Body of pancreas (tissue), 4 donors: Measurements from ENCODE around the gene XPO6. TPM values are rescaled to one million over a fixed set of nuclear protein-coding genes. Genes with fewer than 3 reads are reported as not detected.

Source experiments
- ATAC-seq: fragments of 150-250 bp; one replicate; pipeline ENCODE4 v1.9.1; 2016
- DNase-seq, 4 donors: peaks; one replicate each; pipeline ENCODE4 v3.0.0-alpha.2; 2019
- H3K27ac ChIP-seq, 4 donors: fragments of 200-600 bp; sonication (generic); 1 replicate in 3 of 4; 2 replicates in 1 of 4; pipeline versions ENCODE4 v1.5.1 to v1.6.1; 2016 to 2019; ENCODE audit warnings: mild to moderate bottlenecking in 1 of 4, mixed read lengths in 1 of 4, moderate library complexity in 1 of 4
- H3K27me3 ChIP-seq, 2 donors: fragments of 200-600 bp; sonication (generic); one replicate each; pipeline ENCODE4 v1.6.0; 2016; ENCODE audit warnings: mild to moderate bottlenecking in 1 of 2
- H3K36me3 ChIP-seq, 2 donors: fragments of 200-600 bp; sonication (generic); replicated peaks in 1 of 2; 2 replicates each; pipeline ENCODE4 v1.5.1; 2016; ENCODE audit warnings: low read depth in 2 of 2; ENCODE audit not compliant: insufficient read depth in 1 of 2
- H3K4me1 ChIP-seq: fragments of 200-600 bp; sonication (generic); one replicate; pipeline ENCODE4 v1.6.0; 2016
- H3K4me3 ChIP-seq, 2 donors: fragments of 200-600 bp; sonication (generic); 1 replicate in 1 of 2; 2 replicates in 1 of 2; pipeline ENCODE4 v1.5.1; 2016 to 2019
- H3K9me3 ChIP-seq, 3 donors: fragments of 200-600 bp; sonication (generic); 1 replicate in 2 of 3; 2 replicates in 1 of 3; pipeline ENCODE4 v1.5.1; 2016
- POLR2A ChIP-seq, 3 donors: fragments of 450-650 bp; IDR thresholded peaks; one replicate each; pipeline ENCODE4 v1.6.1; 2016; ENCODE audit warnings: antibody characterized with exemption in 3 of 3, mild to moderate bottlenecking in 2 of 3
- WGBS, 2 donors: methylation state at CpG; one replicate each; pipeline ENCODE4 v1.1.5; 2017; 5-methylcytosine and 5-hydroxymethylcytosine counted together
- intact Hi-C: fragments of 100-400 bp; cut with DNase I; formaldehyde crosslinking; loops from one replicate; pipeline ENCODE4 v1.15.1; 2023
- total RNA-seq, 2 donors: library from RNA; depleted of rRNA; stranded (reverse); fragments of >200 nt; gene quantifications; one replicate each; pipeline ENCODE4 v1.1.0, GENCODE V29; 2016
- TF ChIP-seq, protein P1 (sequence below), 7 experiments: fragments of 450-650 bp in 4 of 7; fragments of 200-600 bp in 3 of 7; sonication (generic) in 3 of 7; IDR thresholded peaks; one replicate each; pipeline ENCODE4 v1.5.1; 2016 to 2019; ENCODE audit warnings: antibody characterized with exemption in 7 of 7

The XPO6 gene
- total RNA-seq, 2 donors from 2014 or later = 54.7 to 103 TPM

DNA sequence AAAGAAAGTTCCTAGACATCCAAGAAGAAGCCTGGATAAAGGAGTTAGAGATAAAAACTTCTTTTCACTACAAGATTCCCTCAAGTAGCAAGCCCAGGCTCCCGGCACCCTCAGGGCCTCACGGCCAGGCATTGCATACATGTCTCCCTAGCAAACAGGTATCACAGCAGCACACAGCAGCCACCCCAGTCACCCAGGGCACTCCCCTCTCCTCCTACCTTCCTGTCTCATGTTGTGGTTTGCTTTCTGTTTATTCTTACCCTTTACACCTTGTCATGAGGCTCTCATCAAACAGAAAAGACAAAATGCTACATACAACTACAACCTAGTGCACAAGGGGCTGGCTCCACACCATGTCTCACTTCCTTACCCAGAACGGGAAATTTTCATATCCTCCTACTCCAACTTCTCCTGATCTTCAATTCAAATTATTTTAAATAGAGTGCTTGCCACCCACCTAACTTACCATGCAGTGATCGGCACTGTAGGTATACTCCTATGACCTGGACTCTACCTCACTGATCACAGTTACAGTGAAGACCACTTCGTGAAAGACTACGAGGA, 42.7 kb downstream of the XPO6 start:
- TF ChIP-seq, protein P1, sequence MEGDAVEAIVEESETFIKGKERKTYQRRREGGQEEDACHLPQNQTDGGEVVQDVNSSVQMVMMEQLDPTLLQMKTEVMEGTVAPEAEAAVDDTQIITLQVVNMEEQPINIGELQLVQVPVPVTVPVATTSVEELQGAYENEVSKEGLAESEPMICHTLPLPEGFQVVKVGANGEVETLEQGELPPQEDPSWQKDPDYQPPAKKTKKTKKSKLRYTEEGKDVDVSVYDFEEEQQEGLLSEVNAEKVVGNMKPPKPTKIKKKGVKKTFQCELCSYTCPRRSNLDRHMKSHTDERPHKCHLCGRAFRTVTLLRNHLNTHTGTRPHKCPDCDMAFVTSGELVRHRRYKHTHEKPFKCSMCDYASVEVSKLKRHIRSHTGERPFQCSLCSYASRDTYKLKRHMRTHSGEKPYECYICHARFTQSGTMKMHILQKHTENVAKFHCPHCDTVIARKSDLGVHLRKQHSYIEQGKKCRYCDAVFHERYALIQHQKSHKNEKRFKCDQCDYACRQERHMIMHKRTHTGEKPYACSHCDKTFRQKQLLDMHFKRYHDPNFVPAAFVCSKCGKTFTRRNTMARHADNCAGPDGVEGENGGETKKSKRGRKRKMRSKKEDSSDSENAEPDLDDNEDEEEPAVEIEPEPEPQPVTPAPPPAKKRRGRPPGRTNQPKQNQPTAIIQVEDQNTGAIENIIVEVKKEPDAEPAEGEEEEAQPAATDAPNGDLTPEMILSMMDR (IDR thresholded peaks at IDR 0.05) = no peak
- TF ChIP-seq POLR2A (IDR thresholded peaks at IDR 0.05) = no peak
- DNase-seq = no peak
- no peak for ATAC-seq

DNA sequence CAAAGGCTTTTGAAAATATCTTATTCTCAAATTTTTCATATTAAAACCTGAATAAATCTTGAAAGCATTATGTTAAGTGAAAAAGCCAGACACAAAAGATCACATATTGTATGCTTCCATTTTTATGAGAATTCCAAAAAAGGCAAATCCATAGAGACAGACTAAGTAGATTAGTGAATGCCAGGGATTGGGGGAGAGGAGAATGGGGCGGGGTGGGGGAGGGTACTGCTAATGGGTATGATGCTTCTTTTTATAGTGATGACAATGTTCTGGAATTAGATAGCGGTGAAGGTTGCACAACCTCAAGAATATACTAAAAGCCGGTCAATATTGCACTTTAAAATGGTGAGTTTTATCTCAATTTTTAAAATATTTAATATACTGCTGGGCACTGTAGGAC, 44.0 kb downstream of the XPO6 start:
- Histone ChIP-seq H3K27ac (no peak overlapping the region), H3K4me3 (no peak overlapping the region), H3K4me1 (no peaks in the 10 kb centered on the region), H3K9me3 (no peaks in the 10 kb centered on the region), H3K36me3 (peaks cover 0 to 29% of the 10 kb centered on the region in 2 donors), H3K27me3 (no peaks in the 10 kb centered on the region)
- ATAC-seq = no peak
- TF ChIP-seq POLR2A (IDR thresholded peaks at IDR 0.05) = no peak
- TF ChIP-seq, protein P1 (IDR thresholded peaks at IDR 0.05) = no peak
- no peak for DNase-seq
- WGBS, 2 donors = 90 to 97% methylated on average over 3 of the region's 3 CpGs
- intact Hi-C loops = no loop called here

More for the DNA sequence above, 42.7 kb downstream of the XPO6 start:
- intact Hi-C loops = no loop called here
- no peak overlapping the region for H3K4me3 ChIP-seq
- WGBS, 2 donors = 90 to 95% methylated on average over 6 of the region's 6 CpGs
- H3K27me3 ChIP-seq = no peaks in the 10 kb centered on the region
- H3K27ac ChIP-seq = no peak overlapping the region
- H3K36me3 ChIP-seq = peaks cover 0 to 27% of the 10 kb centered on the region in 2 donors
- H3K9me3 ChIP-seq = no peaks in the 10 kb centered on the region
- no peaks in the 10 kb centered on the region for H3K4me1 ChIP-seq

DNA sequence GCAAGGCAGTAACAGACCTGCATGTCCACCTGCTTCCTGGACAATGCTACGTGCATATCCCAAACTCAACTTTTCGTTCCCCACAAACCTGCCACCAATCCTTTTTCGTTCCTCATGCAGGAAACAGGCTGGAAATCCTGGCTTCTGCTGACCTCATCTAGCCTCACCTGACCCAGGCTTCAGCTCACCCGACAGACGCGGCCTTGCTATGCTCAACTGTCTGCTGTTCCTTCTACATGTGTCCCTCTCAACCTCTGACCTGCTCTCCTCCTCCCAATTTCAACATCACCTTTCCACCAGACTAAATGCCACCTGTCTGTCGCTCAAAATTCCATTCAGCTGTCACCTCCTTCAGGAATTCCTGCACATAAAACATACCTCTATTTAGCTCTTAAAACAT, 44.5 kb downstream of the XPO6 start:
- Histone ChIP-seq H3K9me3 (no peaks in the 10 kb centered on the region), H3K27ac (no peak overlapping the region), H3K4me1 (no peaks in the 10 kb centered on the region), H3K4me3 (no peak overlapping the region), H3K36me3 (peaks cover 0 to 29% of the 10 kb centered on the region in 2 donors), H3K27me3 (no peaks in the 10 kb centered on the region)
- WGBS, 2 donors = 96 to 98% methylated on average over 7 of the region's 7 CpGs
- intact Hi-C loops = no loop called here
- TF ChIP-seq POLR2A (IDR thresholded peaks at IDR 0.05) = no peak
- TF ChIP-seq, protein P1 (IDR thresholded peaks at IDR 0.05) = no peak
- ATAC-seq (no peak), DNase-seq (no peak)

DNA sequence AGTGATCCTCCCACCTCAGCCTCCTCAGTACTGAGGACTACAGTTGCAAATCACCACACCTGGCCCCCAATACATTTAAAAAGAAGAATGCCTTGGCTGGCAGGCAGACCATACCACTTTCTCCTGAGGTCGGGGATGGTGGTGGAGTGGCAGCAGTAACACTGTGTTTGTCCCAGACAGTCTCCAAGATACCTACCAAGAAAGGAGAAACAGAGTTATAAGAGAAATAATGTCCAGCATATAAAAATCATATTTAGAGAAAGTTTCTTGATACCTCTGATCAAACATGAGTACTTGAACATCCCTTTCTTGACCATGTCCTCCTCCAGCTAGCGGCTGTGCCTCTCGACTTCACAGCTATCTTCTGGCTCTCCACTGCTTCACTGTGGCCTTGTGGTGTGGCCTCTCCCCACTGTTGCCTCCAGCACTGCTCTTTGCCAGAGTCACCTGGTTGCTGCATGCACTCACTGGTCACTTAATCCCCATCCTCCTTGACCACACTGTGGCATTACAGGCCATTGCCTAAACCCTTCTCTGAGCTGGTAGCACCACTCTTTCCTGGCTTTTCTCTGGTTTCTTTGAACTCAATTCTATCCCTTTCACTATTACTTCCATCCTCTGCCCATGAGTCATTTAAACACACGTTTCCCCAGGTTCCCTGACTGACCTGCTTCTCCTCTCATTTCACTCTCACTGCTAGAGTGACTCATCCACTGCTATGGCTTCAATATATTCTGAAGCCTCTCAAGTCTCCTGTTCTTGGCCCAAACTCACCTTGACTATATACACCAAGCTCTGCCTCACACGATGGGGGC, 45.2 kb downstream of the XPO6 start:
- DNase-seq (no peak), ATAC-seq (no peak)
- Histone ChIP-seq H3K27ac (no peak overlapping the region), H3K27me3 (no peaks in the 10 kb centered on the region), H3K36me3 (peaks cover 0 to 29% of the 10 kb centered on the region in 2 donors), H3K4me3 (no peak overlapping the region), H3K9me3 (no peaks in the 10 kb centered on the region), H3K4me1 (no peaks in the 10 kb centered on the region)
- intact Hi-C loops = no loop called here
- TF ChIP-seq, protein P1 (IDR thresholded peaks at IDR 0.05) = no peak
- TF ChIP-seq POLR2A (IDR thresholded peaks at IDR 0.05) = no peak
- WGBS, 2 donors = 73 to 89% methylated on average over 5 of the region's 5 CpGs
